NCI-H2196 (cell line): ENCODE measurements around the gene VPS26B.
"Not testable (repeated sequence)": the region's sequence is repeated elsewhere in the genome, so short reads cannot be mapped to it uniquely, and the experiment has no call there.

Source experiments
- DNase-seq: peaks from one replicate; lab custom pipeline; 2025; ENCODE audit not compliant: unreplicated experiment; lab: John Stamatoyannopoulos, UW

VPS26B gene

DNA sequence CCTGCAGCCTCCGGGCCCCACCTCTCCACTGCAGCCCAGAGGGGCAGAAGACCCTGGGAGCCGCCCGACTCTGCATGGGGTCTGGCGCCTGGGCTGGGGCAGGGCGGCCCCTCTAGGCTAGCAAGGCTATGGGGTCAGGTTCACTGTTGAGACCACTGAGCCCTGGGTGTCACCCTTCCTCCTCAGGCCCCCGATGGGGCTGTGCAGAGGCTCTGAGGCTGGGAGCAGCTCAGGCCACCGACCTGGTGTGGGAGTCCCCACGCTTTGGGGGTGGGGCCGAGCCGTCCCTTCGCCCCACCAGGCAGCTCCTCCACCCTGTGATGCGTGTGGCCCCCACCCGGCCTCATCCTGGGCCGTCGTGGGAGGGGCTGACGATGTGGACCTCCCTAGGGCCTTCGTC is 57.2 kb downstream of the VPS26B start:
- not testable (repeated sequence) for DNase-seq

DNA sequence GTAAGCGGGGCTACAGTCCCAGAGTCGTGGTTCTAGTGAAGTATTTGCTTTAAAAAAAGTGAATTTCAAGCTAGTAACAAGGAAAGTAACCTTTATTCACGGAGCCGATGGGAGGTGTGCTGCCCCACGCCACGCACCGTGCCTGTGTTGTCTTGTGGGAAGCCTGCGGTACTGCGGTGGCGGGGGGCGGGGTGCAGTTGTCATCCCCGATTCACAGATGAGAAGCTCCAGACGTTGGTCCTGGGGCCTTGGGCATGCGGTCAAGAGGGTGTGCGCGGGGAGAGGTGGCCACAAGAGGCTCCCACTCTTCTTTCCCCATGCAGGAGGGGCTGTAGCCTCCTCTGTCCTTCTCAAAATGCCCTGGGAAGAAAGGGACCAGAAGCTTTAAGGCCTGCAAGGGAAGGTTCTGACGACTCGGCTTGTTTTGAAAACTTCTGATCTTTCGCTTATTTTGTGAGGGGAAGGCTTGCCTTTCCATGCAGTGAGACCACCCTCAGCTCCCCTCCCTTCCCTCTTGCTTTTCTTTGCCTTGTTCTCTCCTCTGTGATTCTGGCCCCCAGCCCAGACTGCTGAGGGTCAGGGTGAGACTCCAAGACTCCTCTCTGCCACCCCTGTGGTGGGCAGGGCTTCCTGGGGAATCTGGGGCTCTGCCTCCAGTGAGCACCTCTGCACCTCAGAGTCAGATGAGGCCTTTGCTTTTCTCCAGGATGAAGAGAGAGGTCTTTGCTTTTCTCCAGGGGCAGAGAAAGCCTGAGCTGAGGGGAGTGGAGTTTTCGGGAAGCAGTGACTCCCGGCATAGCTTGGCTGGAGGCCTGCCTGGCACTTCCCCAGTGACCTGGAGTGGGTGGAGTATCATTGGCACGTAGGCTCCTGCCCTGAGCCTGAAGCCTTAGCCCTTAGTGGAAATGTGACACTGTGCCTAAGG is 57.9 kb downstream of the VPS26B start:
- DNase-seq, result no peak

DNA sequence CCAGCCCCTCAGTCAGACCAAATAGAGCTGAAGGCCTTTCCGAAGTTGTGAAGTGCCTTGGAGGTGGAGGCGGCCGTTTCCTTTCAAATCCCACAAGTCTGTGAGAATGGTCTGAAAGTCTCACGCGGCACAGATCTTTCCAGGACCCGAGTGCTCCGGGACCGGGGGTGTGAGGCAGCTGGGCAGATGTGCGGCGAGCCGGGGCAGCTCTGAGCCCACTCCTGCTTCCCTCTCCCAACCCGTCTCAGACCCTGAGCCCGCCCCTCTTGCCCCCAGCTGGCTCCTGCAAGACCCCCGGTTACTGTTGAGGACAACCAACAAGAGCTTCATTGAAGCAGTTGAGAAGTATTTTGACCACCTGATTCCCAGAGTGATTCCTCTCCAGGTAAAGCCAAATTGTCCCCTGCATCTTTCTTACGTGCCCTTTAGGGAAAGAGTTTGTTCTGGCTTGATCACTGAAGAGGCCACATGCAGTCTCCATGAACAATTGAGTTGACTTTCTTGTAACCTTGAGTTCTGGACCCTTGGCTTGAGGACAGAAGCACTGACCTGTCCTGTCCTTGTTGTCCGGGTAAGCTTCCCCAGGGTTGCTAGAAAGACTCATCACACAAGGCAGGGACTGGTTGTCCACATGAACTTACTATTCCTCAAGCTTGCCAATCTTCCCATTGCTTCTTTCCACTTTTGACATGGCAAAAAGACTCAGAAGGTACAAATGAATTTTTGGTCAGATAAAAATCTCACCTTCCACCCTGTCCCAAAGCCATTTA is 59.2 kb downstream of the VPS26B start:
- DNase-seq, result no peak

DNA sequence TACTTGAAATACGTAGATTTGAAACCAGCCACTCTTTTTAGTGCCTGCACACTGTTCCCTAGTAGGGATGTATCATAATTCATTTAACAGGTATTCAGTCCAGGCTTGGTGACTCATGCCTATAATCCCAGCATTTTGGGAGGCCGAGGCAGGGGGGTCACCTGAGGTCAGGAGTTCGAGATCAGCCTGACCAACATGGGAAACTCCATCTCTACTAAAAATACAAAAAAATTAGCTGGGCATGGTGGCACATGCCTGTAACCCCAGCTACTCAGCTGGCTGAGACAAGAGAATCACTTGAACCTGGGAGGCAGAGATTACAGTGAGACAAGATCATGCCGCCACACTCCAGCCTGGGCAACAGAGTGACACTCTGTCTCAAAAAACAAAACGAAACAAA is 59.9 kb downstream of the VPS26B start:
- DNase-seq, result not testable (repeated sequence)

DNA sequence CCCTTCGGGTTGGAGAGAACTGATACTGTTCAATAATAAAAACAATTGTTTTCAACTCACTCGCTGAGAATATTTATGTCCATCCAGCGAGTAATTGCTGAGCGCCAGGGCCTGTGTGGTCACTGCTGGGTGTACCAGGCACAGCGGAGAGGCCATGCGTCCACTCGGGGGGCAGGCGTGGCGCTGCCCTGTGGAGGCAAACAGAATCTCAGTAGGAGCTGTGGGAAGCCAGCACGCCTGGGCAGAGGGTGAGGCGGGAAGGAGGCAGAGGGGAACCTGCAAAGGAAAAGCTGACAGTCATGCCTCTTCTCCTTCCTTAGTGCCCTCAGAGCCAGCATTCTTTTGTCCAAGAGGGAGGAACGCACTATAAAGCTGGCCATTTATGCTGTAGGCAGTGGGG is 63.1 kb downstream of the VPS26B start:
- no peak for DNase-seq

DNA sequence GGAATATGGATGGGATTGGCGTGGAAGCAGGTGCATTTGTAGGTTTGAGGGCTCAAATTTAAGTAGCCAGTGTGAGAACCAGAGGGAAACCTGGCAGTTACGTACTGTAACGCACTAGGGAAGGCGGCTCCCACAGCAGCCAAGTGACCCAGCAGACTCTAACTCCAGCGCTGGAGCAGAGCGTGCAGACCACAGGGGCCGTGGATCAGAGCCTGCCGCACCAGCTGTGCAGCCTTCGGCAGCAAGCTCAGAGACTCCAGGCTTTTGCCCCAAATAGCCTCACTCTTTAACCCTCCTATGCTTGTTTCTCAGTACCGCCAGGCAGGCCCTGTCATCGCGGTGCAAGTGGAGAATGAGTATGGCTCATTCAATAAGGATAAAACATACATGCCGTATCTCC is 64.0 kb downstream of the VPS26B start:
- DNase-seq, result no peak

DNA sequence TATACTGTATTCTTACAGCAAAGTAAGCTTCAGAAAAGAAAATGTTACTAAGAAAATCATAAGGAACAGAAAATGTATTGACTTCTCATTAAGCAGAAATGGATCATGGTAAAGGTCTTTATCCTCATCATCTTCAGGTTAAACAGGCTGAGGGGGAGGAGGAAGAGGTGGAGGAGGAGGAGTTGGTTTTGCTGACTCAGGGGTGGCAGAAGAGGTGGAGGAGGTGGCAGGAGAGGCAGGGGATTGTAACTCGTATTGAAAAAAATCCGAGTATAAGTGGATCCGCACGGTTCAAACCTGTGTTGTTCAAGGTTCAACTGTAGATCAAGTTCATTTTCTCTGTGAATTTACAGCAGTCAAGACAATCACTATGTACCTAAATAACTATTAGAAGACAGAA is 64.7 kb downstream of the VPS26B start:
- no peak for DNase-seq

DNA sequence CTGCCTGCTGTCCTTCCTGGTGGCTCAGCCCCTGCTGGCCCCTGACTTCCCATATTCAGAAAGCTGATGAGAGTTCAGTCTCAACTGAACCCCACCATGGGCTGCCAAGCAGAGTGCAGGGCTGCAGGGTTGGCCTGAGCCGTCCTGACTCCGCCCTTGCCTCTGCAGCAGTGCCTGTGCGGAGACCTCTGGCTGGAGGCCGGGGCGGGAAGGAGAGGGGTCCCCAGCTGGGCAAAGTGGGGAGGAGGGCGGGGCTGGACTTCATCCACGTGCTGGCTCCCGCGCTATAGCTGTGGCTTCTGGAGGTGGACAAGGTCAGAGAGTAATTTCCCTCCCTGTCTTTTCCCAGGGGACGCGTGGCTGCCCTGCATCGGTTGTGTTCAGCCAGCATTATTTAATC is 65.3 kb downstream of the VPS26B start:
- DNase-seq, result no peak

DNA sequence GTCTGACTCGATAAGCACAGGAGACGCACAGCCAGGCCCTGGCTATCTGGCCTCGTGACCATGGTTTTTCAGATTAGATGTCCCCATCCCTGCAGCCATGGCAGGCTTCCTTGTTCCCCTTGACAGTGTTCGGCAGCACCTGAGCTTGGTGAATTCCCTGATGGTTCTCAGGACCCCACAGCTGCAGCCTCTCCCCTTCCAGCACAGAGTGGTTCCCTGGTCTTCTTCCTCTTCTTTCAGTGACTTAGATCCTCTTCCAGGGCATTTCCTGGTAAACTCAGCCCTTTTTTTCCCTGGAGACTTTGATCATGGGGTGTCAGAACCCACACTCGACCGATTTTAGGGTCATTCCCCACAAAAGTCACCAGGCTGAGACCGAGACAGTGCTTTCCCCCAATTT is 66.2 kb downstream of the VPS26B start:
- no peak for DNase-seq

DNA sequence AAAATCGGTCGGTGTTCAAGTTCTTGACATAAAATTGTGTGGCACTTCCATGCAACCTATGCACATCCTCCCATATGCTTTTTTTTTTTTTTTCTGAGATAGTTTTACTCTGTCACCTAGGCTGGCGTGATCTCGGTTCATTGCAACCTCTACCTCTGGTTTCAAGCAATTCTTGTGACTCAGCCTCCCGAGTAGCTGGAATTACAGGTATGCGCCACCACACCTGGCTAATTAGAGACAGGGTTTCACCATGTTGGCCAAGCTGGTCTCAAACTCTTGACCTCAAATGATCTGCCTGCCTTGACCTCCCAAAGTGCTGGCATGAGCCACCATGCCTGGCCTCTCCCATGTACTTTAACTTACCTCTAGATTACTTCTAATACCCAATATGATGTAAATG is 66.7 kb downstream of the VPS26B start:
- no peak for DNase-seq

DNA sequence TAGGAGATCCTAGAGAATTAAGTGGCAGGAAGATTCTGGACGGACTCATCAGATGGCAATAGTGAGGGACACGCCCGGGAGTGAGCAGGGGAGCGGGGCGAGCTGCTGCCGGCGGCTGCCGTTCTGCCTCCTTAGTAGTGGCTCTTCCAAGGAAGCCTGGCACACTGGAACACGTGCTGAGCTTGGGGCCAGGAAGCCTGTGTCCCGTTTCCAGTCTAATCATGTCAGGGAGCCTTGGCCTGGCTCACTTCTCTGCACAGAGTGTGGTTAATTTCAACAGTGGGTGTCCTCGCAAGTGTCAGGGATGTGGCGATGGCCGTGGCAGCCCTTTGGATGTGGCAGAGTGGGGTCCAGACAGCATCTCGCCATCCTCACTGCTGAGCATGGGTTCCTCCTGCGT is 68.2 kb downstream of the VPS26B start:
- no peak for DNase-seq

DNA sequence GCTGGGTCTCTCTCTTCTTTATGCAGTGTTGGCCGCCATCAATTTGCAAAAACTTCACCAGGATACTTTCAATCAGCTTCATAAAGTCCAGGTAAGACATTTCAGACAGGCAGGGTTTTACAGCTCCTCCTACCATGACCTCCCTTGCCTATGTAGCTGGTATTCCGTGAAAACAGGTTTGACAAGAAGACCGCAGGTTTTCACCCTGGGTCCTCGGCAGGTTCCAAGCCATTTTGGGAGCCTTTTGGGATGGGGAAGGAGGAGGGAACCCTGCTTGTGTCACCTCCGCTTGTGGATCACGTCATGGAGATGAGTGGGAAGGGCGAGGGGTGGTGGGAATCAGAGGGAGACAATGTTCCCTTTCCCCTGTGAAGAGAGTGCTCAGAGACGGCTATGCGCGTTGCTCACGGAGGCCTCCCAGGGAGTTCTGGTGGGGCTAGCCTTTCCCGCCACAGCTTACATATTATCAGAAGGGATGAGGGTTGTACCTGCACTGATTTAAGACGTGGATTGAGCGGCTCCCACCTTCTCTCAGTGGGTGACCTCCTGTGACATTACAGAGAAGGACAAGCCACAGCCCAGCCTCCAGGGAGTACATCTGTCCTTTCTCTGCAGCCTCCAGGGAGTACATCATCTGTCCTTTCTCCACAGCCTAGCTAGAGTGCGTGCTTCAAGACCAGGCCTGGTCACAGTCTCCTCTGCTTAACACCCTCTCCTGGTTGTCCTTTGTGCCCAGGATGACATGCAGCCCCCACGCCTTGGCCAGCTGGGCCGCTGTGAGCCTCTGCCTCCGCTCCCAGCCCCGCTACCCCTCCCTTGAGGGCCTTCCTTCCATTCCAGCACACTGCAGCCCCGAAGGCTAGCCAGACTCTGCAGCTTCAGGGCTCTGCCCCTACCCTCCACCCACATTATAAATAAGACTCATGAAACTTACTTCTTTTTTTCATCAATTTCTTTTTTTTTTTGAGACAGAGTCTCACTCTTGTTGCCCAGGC is 68.9 kb downstream of the VPS26B start:
- no peak for DNase-seq

DNA sequence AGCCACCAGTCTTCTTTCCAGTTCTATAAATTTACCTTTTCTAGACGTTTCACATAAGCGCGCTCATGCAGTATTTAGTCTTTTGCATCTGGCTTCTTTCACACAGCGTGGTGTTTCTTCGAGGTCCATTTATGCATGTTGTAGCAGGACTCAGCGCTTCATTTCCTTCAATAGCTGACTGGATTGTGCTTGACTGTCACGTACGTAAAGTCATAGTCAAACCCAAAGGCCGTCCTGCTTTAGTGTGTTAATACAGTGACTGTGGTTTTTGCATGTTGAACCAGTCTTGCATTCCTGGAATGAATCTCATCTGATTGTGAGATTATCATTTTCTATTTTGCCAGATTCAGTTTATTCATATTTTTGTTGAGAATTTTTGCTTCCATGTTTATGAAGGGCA is 70.2 kb downstream of the VPS26B start:
- no peak for DNase-seq
